CD4-positive, CD25-positive, alpha-beta regulatory T cell (primary cell): ENCODE measurements around the gene SNRPB. TPM values are rescaled to one million over a fixed set of nuclear protein-coding genes. Genes with fewer than 3 reads are reported as not detected.

ENCODE experiments used
- ATAC-seq, 2 donors: fragments of 150-1000 bp; cut with Tn5 transposase; one replicate each; pipeline ENCODE4 v1.10.0; 2021; ENCODE audit warnings: low read depth in 2 of 2, moderate number of reproducible peaks in 2 of 2, moderate library complexity in 1 of 2
- DNase-seq, 3 donors: peaks; one replicate each; pipeline versions ENCODE4 v3.0.0 to v3.0.0-alpha.2; 2012 to 2022; ENCODE audit warnings: mixed read lengths in 1 of 3
- H3K27ac ChIP-seq: one replicate; pipeline ENCODE4 v1.7.0; 2013; ENCODE audit warnings: mild to moderate bottlenecking, low read length; ENCODE audit not compliant: insufficient read depth, poor library complexity, severe bottlenecking
- H3K27me3 ChIP-seq: one replicate; pipeline ENCODE4 v1.7.0; 2013; ENCODE audit warnings: low read length; ENCODE audit not compliant: control insufficient read depth, insufficient read depth
- H3K36me3 ChIP-seq: one replicate; pipeline ENCODE4 v1.7.0; 2013; ENCODE audit warnings: mild to moderate bottlenecking, low read length, moderate library complexity; ENCODE audit not compliant: control insufficient read depth, insufficient read depth
- H3K4me1 ChIP-seq: 2 replicates; pipeline ENCODE4 v1.7.0; 2013; ENCODE audit warnings: mild to moderate bottlenecking, low read length; ENCODE audit not compliant: insufficient read depth, control insufficient read depth, poor library complexity, severe bottlenecking
- H3K4me3 ChIP-seq: one replicate; pipeline ENCODE4 v1.7.0; 2013; ENCODE audit warnings: low read depth, mild to moderate bottlenecking, low read length, moderate library complexity
- H3K9me3 ChIP-seq, 2 experiments: 1 replicate in 1 of 2; 2 replicates in 1 of 2; pipeline ENCODE4 v1.7.0; 2013; ENCODE audit warnings: low read length in 2 of 2, mild to moderate bottlenecking in 1 of 2, moderate library complexity in 1 of 2; ENCODE audit not compliant: control insufficient read depth in 2 of 2
- H3K27ac Mint-ChIP-seq, 3 donors: one replicate each; pipeline ENCODE4 v1.8.0; 2020 to 2022; ENCODE audit warnings: mild to moderate bottlenecking in 3 of 3, mixed read lengths in 3 of 3, moderate library complexity in 2 of 3
- H3K27me3 Mint-ChIP-seq: one replicate; pipeline ENCODE4 v1.8.0; 2022; ENCODE audit warnings: mild to moderate bottlenecking, mixed read lengths
- H3K36me3 Mint-ChIP-seq: one replicate; pipeline ENCODE4 v1.8.0; 2020; ENCODE audit warnings: mixed read lengths
- H3K4me1 Mint-ChIP-seq, 4 donors: one replicate each; pipeline ENCODE4 v1.8.0; 2020 to 2022; ENCODE audit warnings: mixed read lengths in 4 of 4, mild to moderate bottlenecking in 1 of 4
- H3K4me3 Mint-ChIP-seq, 4 donors: one replicate each; pipeline ENCODE4 v1.8.0; 2020 to 2022; ENCODE audit warnings: mild to moderate bottlenecking in 4 of 4, mixed read lengths in 4 of 4, moderate library complexity in 3 of 4
- H3K9me3 Mint-ChIP-seq, 7 donors: one replicate each; pipeline ENCODE4 v1.8.0; 2020 to 2022; ENCODE audit warnings: mixed read lengths in 7 of 7, mild to moderate bottlenecking in 3 of 7, moderate library complexity in 2 of 7
- polyA plus RNA-seq, 4 donors: library from polyadenylated mRNA; unstranded; fragments of 300-500 nt; fragmentation: Illumina TruSeq; gene quantifications; one replicate each; pipeline ENCODE4 v1.2.3, GENCODE V29; 2021
- total RNA-seq: library from RNA; stranded (reverse); gene quantifications from one replicate; pipeline ENCODE4 v1.2.3, GENCODE V29; 2022

The SNRPB gene
- total and polyA plus RNA-seq, 5 donors from 2014 or later, result 132 to 370 (median 290) TPM

GRCh38 chr20:2469991-2470422 is 582 bp downstream of the SNRPB start:
- Mint-ChIP-seq H3K27me3 (no peaks in the 10 kb centered on the region), H3K4me1 (peaks cover 4 to 42% (median 35%) of the 10 kb centered on the region in 4 donors), H3K27ac (peak overlapping the region; percentile 95 to 100 (median 99)), H3K36me3 (peaks cover 28% of the 10 kb centered on the region), H3K4me3 (peak overlapping the region; percentile 97 to 99 (median 98)), H3K9me3 (no peaks in the 10 kb centered on the region)
- Histone ChIP-seq H3K27ac (peak overlapping the region; percentile 93), H3K4me1 (peaks cover 25% of the 10 kb centered on the region), H3K36me3 (peaks cover 28% of the 10 kb centered on the region), H3K27me3 (no peaks in the 10 kb centered on the region), H3K4me3 (peak overlapping the region; percentile 90), H3K9me3 (no peaks in the 10 kb centered on the region)
- peak; percentile 60 to 82 (median 74) for DNase-seq
- ATAC-seq, result peak; percentile 52 to 55

GRCh38 chr20:2468581-2469407 is 1.8 kb downstream of the SNRPB start:
- Mint-ChIP-seq H3K4me1 (peaks cover 4 to 42% (median 36%) of the 10 kb centered on the region in 4 donors), H3K27ac (peak overlapping the region in 1 of 3 donors; percentile 95), H3K36me3 (peaks cover 37% of the 10 kb centered on the region), H3K9me3 (no peaks in the 10 kb centered on the region), H3K27me3 (no peaks in the 10 kb centered on the region), H3K4me3 (peak overlapping the region; percentile 66 to 98 (median 72))
- ATAC-seq (no peak), DNase-seq (no peak)
- Histone ChIP-seq H3K27ac (peak overlapping the region; percentile 93), H3K4me3 (peak overlapping the region; percentile 63), H3K36me3 (peaks cover 40% of the 10 kb centered on the region), H3K4me1 (peaks cover 25% of the 10 kb centered on the region), H3K27me3 (no peaks in the 10 kb centered on the region), H3K9me3 (no peaks in the 10 kb centered on the region)

DNA sequence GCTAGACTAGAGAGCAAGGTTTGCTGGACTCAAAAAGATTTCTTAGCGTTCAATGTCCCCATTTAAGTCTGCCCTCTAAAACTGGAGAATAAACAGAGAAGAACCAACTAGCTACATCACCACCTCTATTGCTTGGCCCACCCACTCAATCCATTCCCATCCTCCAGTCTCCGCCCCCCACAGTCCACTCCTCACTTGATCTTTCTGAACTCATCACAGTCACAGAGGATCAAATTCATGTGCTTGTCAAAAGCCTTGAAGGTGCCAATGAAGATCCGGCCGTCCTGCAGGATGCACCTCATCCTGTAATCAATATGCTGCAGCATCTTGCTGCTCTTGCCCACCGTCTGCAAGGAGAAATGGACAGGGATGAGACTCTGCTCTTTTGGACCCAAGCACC is 3.2 kb downstream of the SNRPB start:
- Mint-ChIP-seq H3K9me3 (no peaks in the 10 kb centered on the region), H3K27me3 (no peaks in the 10 kb centered on the region), H3K36me3 (peaks cover 49% of the 10 kb centered on the region), H3K4me1 (peaks cover 4 to 42% (median 36%) of the 10 kb centered on the region in 4 donors), H3K4me3 (peak overlapping the region in 2 of 4 donors; percentile 72 to 98), H3K27ac (peak overlapping the region in 1 of 3 donors; percentile 12)
- Histone ChIP-seq H3K4me3 (no peak overlapping the region), H3K27ac (no peak overlapping the region), H3K27me3 (no peaks in the 10 kb centered on the region), H3K4me1 (peaks cover 25% of the 10 kb centered on the region), H3K36me3 (peaks cover 54% of the 10 kb centered on the region), H3K9me3 (no peaks in the 10 kb centered on the region)
- no peak for DNase-seq
- no peak for ATAC-seq

DNA sequence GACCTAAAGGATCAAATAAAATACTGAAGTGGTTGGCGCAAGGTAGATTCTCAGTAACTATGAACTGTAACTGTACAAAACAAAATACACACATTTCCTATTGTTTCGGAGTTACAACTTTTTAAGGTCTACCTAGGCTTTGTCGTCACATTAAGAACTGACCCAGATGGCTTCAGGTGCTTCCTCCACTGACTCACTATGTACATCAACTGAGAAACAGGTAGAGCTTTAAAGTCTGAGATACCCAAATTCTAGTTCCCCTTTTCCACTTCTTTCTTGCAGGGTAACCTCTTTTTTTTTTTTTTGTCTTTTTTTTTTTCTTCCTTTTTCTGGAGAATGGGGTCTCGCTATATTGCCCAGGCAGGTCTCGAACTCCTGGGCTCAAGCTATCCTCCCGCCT is 5.5 kb downstream of the SNRPB start:
- DNase-seq (no peak), ATAC-seq (no peak)
- no peak overlapping the region for H3K27ac ChIP-seq
- no peak overlapping the region for H3K27ac Mint-ChIP-seq
- H3K36me3 ChIP-seq, result peaks cover 77% of the 10 kb centered on the region
- peaks cover 19% of the 10 kb centered on the region for H3K4me1 ChIP-seq
- H3K9me3 ChIP-seq, result no peaks in the 10 kb centered on the region
- peaks cover 4 to 31% (median 28%) of the 10 kb centered on the region in 4 donors for H3K4me1 Mint-ChIP-seq
- H3K4me3 Mint-ChIP-seq, result no peak overlapping the region
- no peaks in the 10 kb centered on the region for H3K27me3 ChIP-seq
- H3K27me3 Mint-ChIP-seq, result no peaks in the 10 kb centered on the region
- H3K4me3 ChIP-seq, result no peak overlapping the region
- H3K9me3 Mint-ChIP-seq, result no peaks in the 10 kb centered on the region
- H3K36me3 Mint-ChIP-seq, result peaks cover 70% of the 10 kb centered on the region

DNA sequence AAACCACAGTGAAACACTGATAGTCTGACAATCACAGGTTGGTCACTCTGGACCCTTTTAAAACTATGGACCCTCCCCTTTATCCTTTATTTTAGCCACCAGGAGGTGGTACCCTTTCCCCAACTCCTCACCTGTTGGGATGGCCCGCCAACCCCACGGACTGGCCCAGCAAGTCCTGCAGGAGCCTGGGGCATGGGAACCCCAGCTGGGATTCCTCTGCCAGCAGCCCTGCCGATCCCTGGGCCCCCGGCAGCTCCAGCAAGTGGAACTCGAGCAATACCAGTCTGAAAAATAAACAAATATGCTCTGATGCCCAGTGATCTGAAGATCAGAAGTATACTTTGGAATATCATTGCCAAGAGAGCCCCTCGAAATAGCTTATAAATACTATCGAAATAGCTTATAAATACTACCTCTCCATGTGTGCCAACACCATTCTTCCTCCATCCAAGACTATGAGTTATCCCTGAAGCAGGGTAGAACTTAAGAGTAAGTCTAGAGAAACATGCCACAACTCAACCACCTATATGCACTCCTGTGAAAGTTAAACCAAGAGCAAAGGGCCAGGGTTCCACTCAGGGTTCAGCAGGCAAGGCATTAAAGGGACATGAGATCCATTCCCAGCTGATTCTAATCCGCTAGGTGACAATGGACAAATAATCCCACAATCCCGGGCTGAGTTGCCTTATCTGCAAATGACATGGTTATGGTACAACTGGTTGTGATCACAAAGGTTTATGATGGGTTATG is 6.8 kb downstream of the SNRPB start:
- H3K9me3 ChIP-seq, result no peaks in the 10 kb centered on the region
- peak overlapping the region in 1 of 3 donors; percentile 27 for H3K27ac Mint-ChIP-seq
- DNase-seq, result no peak
- peaks cover 90% of the 10 kb centered on the region for H3K36me3 ChIP-seq
- H3K27me3 ChIP-seq, result no peaks in the 10 kb centered on the region
- H3K4me3 ChIP-seq, result no peak overlapping the region
- H3K27ac ChIP-seq, result no peak overlapping the region
- H3K4me3 Mint-ChIP-seq, result no peak overlapping the region
- H3K36me3 Mint-ChIP-seq, result peaks cover 73% of the 10 kb centered on the region
- H3K9me3 Mint-ChIP-seq, result no peaks in the 10 kb centered on the region
- peaks cover 7% of the 10 kb centered on the region for H3K4me1 ChIP-seq
- H3K27me3 Mint-ChIP-seq, result no peaks in the 10 kb centered on the region
- ATAC-seq, result no peak
- peaks cover 0 to 24% (median 18%) of the 10 kb centered on the region in 4 donors for H3K4me1 Mint-ChIP-seq

DNA sequence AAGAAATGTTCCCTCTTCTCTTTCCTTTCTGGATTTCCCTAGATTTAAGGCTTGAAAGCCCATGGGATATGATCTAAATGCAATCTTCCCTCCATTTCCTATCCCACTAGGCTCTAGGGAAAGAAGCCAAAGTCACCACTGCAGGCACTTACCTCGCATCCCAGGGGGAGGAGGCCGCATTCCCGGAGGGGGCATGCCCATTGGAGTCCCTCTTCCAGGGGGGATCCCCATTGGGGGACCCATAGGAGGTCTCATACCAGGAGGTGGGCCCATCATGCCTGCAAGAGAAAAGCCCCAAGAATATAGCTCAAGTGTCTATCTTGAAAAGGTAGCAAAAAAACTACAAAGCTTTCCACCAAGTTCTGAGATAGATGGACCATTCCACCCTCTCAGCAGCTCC is 8.1 kb downstream of the SNRPB start:
- Mint-ChIP-seq H3K27me3 (no peaks in the 10 kb centered on the region), H3K4me3 (no peak overlapping the region), H3K27ac (peak overlapping the region in 1 of 3 donors; percentile 20), H3K36me3 (peaks cover 69% of the 10 kb centered on the region), H3K9me3 (no peaks in the 10 kb centered on the region), H3K4me1 (peaks cover 0 to 15% (median 5%) of the 10 kb centered on the region in 4 donors)
- ATAC-seq (no peak), DNase-seq (no peak)
- Histone ChIP-seq H3K4me1 (no peaks in the 10 kb centered on the region), H3K27ac (no peak overlapping the region), H3K4me3 (no peak overlapping the region), H3K9me3 (no peaks in the 10 kb centered on the region), H3K36me3 (peaks cover 93% of the 10 kb centered on the region), H3K27me3 (no peaks in the 10 kb centered on the region)

DNA sequence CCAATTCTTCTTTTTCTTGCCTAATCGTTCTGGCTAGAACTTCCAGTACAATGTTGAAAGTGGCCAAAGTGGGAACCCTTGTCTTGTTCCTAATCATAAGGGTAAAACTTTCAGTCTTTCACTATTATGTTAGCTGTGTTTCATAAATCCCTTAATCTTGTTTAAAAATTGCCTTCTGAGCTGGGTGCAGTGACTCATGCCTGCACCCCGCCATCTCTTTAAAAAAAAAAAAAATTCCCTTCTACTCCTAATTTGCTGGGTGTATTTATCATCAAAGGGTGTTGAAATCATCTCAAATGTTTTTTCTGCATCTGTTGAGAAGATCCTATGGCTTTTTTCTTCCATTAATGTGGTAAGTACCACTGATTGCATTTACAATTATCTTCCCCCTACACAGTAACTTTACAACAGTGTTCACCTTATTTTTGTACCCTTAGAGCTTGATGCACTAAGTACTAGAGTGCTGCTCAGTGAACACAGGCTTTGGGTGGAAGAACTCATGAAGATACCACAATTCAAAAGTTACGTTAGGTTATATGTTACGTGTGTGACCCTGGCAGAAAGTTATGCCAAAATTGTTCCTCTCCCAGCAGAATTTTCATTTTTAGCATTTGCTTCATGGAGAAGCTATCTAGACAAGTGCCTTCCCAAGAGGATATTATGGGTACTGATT is 9.7 kb downstream of the SNRPB start:
- Histone ChIP-seq H3K4me3 (no peak overlapping the region), H3K4me1 (no peaks in the 10 kb centered on the region), H3K36me3 (peaks cover 77% of the 10 kb centered on the region), H3K27me3 (no peaks in the 10 kb centered on the region), H3K9me3 (no peaks in the 10 kb centered on the region), H3K27ac (no peak overlapping the region)
- H3K9me3 Mint-ChIP-seq, result no peaks in the 10 kb centered on the region
- ATAC-seq, result no peak
- peaks cover 0 to 9% (median 0%) of the 10 kb centered on the region in 4 donors for H3K4me1 Mint-ChIP-seq
- H3K27me3 Mint-ChIP-seq, result no peaks in the 10 kb centered on the region
- H3K4me3 Mint-ChIP-seq, result no peak overlapping the region
- H3K36me3 Mint-ChIP-seq, result peaks cover 58% of the 10 kb centered on the region
- H3K27ac Mint-ChIP-seq, result no peak overlapping the region
- no peak for DNase-seq
